Stomach (tissue), 9 donors: ENCODE data around the gene GRB14. TPM values are rescaled to one million over a fixed set of nuclear protein-coding genes. Genes with fewer than 3 reads are reported as not detected.

Source experiments
- DNase-seq, 2 donors: peaks; one replicate each; pipeline versions ENCODE4 v3.0.0 to v3.0.0-alpha.2; 2013 to 2019
- H3K27ac ChIP-seq, 5 donors: fragments of 200-600 bp in 4 of 5; sonication (generic) in 4 of 5; one replicate each; pipeline ENCODE4 v1.5.1; 2013 to 2019; ENCODE audit warnings: mild to moderate bottlenecking in 1 of 5, moderate library complexity in 1 of 5
- H3K27me3 ChIP-seq, 3 donors: fragments of 200-600 bp; sonication (generic); one replicate each; pipeline ENCODE4 v1.5.1; 2017 to 2019; ENCODE audit warnings: mixed run types in 1 of 3
- H3K36me3 ChIP-seq, 4 donors: fragments of 200-600 bp; sonication (generic); 1 replicate in 3 of 4; 2 replicates in 1 of 4; pipeline ENCODE4 v1.5.1; 2016 to 2019
- H3K4me1 ChIP-seq, 4 donors: fragments of 200-600 bp; sonication (generic); one replicate each; pipeline ENCODE4 v1.5.1; 2016 to 2019
- H3K4me3 ChIP-seq, 4 donors: fragments of 200-600 bp; sonication (generic) in 3 of 4; one replicate each; pipeline ENCODE4 v1.5.1; 2016 to 2019; ENCODE audit warnings: mild to moderate bottlenecking in 1 of 4
- H3K9me3 ChIP-seq, 4 donors: fragments of 200-600 bp; sonication (generic); one replicate each; pipeline ENCODE4 v1.5.1; 2016 to 2019
- CTCF ChIP-seq, 7 experiments: fragments of 450-650 bp in 4 of 7; fragments of 200-600 bp in 3 of 7; sonication (generic) in 3 of 7; IDR thresholded peaks; one replicate each; pipeline ENCODE4 v1.5.1; 2016 to 2019; ENCODE audit warnings: antibody characterized with exemption in 7 of 7, control low read depth in 2 of 7, mild to moderate bottlenecking in 1 of 7
- EP300 ChIP-seq: sonication (generic); formaldehyde crosslinking; IDR thresholded peaks from one replicate; pipeline ENCODE4 v1.6.1; 2017; ENCODE audit warnings: antibody characterized with exemption
- POLR2A ChIP-seq, 4 donors: fragments of 450-650 bp; IDR thresholded peaks; one replicate each; pipeline ENCODE4 v1.6.1; 2016; ENCODE audit warnings: antibody characterized with exemption in 4 of 4, control low read depth in 2 of 4, mild to moderate bottlenecking in 1 of 4, moderate library complexity in 1 of 4
- POLR2AphosphoS5 ChIP-seq, 3 donors: sonication (generic); formaldehyde crosslinking; IDR thresholded peaks; one replicate each; pipeline ENCODE4 v1.6.1; 2016; ENCODE audit warnings: antibody characterized with exemption in 3 of 3
- WGBS, 5 donors: extraction: QIAGEN DNeasy Blood & Tissue Kit in 3 of 5; methylation state at CpG; one replicate each; pipeline versions ENCODE4 v1.1.5 to v1.1.7; 2013 to 2018; 5-methylcytosine and 5-hydroxymethylcytosine counted together
- intact Hi-C: fragments of 100-400 bp; cut with DNase I; formaldehyde crosslinking; loops from one replicate; pipeline ENCODE4 v1.15.1; 2023; ENCODE audit warnings: low total_unique reads
- polyA plus RNA-seq, 3 donors: library from polyadenylated mRNA; stranded (reverse); fragments of 200-250 nt; gene quantifications; one replicate each; pipeline ENCODE4 v1.2.3, GENCODE V29; 2013
- total RNA-seq, 5 donors: library from RNA; depleted of rRNA; stranded (reverse); fragments of >200 nt; gene quantifications; one replicate each; pipeline versions ENCODE4 v1.1.0 to v1.2.3, GENCODE V29; 2014 to 2016
- donor health status: healthy with polysubstance abuse.
- donor health status: Bipolar disorder and iron deficiency.
- donor health status: healthy.

GRB14 gene
- total and polyA plus RNA-seq, 8 donors = 0.62 to 32.7 (median 3.3) TPM; not detected in 2

GRCh38 chr2:164617466-164617865, 3.8 kb downstream of the GRB14 start:
- Histone ChIP-seq H3K4me1 (peaks cover 5 to 15% (median 11%) of the 10 kb centered on the region in 4 donors), H3K27ac (no peak overlapping the region), H3K27me3 (peaks cover 0 to 20% (median 7%) of the 10 kb centered on the region in 3 donors), H3K4me3 (no peak overlapping the region), H3K9me3 (no peaks in the 10 kb centered on the region), H3K36me3 (no peaks in the 10 kb centered on the region)
- no peak for DNase-seq
- no peak for TF ChIP-seq CTCF (IDR thresholded peaks at IDR 0.05)
- no peak for TF ChIP-seq EP300
- no peak for TF ChIP-seq POLR2A (IDR thresholded peaks at IDR 0.05)
- TF ChIP-seq POLR2AphosphoS5 (IDR thresholded peaks at IDR 0.05) = no peak
- WGBS, 5 donors = 81 to 90% (median 87%) methylated on average over 2 of the region's 2 CpGs
- intact Hi-C loops = no loop called here

GRCh38 chr2:164613321-164613982, 7.8 kb downstream of the GRB14 start:
- 86 to 100% (median 93%) methylated on average over 1 of the region's 1 CpG for WGBS, 5 donors
- no peak for DNase-seq
- H3K4me1 ChIP-seq = no peaks in the 10 kb centered on the region
- no peak overlapping the region for H3K4me3 ChIP-seq
- H3K27me3 ChIP-seq = no peaks in the 10 kb centered on the region
- H3K27ac ChIP-seq = no peak overlapping the region
- no peaks in the 10 kb centered on the region for H3K9me3 ChIP-seq
- intact Hi-C loops = no loop called here
- TF ChIP-seq POLR2A (IDR thresholded peaks at IDR 0.05) (no peak), CTCF (IDR thresholded peaks at IDR 0.05) (no peak), POLR2AphosphoS5 (IDR thresholded peaks at IDR 0.05) (no peak), EP300 (no peak)
- no peaks in the 10 kb centered on the region for H3K36me3 ChIP-seq

- H3K36me3 ChIP-seq = no peaks in the 10 kb centered on the region
- no peak for DNase-seq
- H3K27me3 ChIP-seq = no peaks in the 10 kb centered on the region
- H3K9me3 ChIP-seq = no peaks in the 10 kb centered on the region
- no peak overlapping the region for H3K4me3 ChIP-seq
- H3K4me1 ChIP-seq = no peaks in the 10 kb centered on the region
- 81 to 93% (median 88%) methylated on average over 1 of the region's 1 CpG for WGBS, 5 donors
- H3K27ac ChIP-seq = no peak overlapping the region
- TF ChIP-seq EP300 = no peak
- TF ChIP-seq POLR2AphosphoS5 (IDR thresholded peaks at IDR 0.05) = no peak
- TF ChIP-seq POLR2A (IDR thresholded peaks at IDR 0.05) = no peak
- TF ChIP-seq CTCF (IDR thresholded peaks at IDR 0.05) = no peak
- intact Hi-C loops = no loop called here
Observed at GRCh38 chr2:164609790-164610189, 11.5 kb downstream of the GRB14 start.

- H3K27me3 ChIP-seq = no peaks in the 10 kb centered on the region
- WGBS, 5 donors = 51 to 68% (median 63%) methylated on average over 2 of the region's 2 CpGs
- no peaks in the 10 kb centered on the region for H3K36me3 ChIP-seq
- DNase-seq = peak in 1 of 2 donors; percentile 13
- TF ChIP-seq EP300 (no peak), POLR2AphosphoS5 (IDR thresholded peaks at IDR 0.05) (no peak), POLR2A (IDR thresholded peaks at IDR 0.05) (no peak), CTCF (IDR thresholded peaks at IDR 0.05) (no peak)
- H3K4me1 ChIP-seq = no peaks in the 10 kb centered on the region
- no peak overlapping the region for H3K4me3 ChIP-seq
- H3K27ac ChIP-seq = peak overlapping the region in 1 of 5 donors; percentile 39
- intact Hi-C loops = no loop called here
- H3K9me3 ChIP-seq = no peaks in the 10 kb centered on the region
Observed at GRCh38 chr2:164606557-164606956, 14.7 kb downstream of the GRB14 start.
